HG03095 (cell line): ENCODE results near the gene NCKAP5.

ENCODE experiments used
- ATAC-seq: cut with Tn5 transposase; IDR thresholded peaks from one replicate; pipeline ENCODE4 v1.9.1; 2021; ENCODE audit warnings: moderate library complexity; ENCODE audit not compliant: unreplicated experiment

The NCKAP5 gene

DNA sequence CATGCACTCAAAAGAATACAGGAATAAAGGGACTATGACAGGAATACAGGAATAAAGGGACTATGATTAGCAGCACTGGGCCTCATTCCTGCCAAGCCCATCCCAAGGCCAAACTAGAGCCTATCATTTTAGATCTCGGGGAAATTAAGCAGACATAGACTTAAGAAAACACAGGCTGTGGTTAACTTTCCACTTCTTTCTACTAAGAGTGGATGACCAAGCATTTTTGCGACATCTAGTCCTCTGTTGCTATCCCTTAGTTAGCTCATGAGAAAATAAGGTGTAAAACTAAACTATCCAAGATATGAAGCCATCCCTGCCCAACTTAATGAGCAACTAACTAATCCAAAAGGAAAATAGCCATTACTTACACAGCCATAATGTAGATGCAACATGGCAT is 904.2 kb downstream of the NCKAP5 start:
- no peak for ATAC-seq

DNA sequence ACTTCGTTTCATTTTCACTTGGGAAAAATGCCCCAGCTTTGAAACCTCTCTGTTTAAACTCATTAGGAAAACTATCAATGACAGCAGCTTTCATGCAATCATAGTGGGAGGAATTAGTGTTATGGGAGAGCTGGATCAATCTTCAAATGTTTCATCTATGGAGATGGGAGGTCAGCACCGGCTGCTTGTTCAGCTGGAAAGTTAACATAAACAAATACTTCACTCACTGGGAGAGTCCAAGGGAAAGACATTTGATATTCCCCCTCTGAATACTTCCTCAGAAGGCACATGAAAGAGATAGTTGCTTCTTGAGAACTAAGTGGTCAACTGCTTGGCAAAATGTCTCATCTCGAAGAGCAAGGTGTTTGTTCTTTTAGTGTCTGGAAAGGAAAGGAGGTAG is 905.5 kb downstream of the NCKAP5 start:
- no peak for ATAC-seq

DNA sequence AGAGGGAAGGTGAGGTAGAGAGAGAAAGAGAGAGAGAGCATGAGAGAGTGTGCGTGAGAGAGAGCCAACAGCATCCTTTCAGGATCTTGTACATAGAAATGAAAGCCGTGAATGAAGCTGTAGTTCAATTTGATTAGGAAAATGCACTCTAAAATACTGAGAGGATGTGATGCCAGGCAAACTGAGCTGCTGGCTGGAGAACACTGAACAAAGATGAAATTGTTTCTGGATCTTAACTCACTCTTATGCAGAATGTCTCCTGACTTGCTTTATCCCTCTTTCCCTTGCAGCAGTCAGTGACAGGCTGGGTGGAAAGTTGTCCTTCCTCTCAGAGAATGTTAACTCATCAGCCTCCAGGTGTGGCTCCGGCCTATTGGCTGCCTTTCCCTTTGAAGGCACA is 908.9 kb downstream of the NCKAP5 start:
- ATAC-seq: no peak

DNA sequence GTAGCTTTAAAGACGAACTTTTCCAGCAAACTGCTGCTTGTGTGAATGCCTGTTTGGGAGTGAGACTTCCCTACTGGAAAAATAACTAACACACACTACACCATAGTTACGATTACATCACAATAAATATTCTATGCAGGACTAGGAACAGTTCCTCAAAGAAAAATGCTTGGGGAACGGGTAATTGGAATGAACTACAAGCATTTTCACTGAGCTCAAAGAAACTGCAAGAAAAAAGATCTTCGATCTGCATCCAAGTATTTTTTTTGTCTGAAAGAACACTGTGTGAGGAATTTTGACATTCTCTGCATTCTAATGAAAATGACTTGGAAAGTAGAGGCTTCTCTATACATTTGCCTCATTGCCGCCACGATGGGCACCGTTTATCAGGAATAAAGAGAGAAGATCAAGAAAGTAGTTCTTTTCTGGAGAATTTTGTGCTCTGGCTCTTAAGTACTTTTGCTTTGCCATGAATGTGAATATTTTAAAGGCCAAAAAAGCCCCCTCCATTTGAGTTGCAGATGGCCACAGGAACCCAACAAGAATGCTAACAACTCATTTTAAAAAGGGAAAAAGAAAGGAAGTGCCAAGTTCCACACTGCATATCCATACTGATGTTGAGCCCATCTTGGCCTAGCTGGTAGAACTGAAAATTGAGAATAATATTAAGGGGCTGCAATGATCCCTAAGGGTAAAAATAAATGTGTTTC is 911.8 kb downstream of the NCKAP5 start:
- ATAC-seq: no peak

DNA sequence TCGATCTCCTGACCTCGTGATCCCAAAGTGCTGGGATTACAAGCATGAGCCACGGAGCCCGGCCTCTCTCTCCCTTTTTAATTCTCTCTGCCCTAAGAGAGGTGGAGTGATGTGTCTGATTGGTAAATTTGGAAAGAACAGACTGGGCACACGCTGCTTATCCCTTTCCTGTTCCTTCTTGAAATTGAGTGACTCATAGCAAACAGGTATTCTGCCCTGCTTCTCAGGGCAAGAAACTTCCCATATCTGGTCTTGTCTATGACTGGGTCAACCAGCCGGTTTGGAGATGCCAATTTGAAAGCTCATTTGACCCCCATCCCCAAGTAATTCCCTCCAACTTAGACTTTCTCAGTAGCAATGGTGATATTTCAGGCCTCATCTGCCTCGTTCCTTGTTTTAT is 913.3 kb downstream of the NCKAP5 start:
- ATAC-seq: no peak

DNA sequence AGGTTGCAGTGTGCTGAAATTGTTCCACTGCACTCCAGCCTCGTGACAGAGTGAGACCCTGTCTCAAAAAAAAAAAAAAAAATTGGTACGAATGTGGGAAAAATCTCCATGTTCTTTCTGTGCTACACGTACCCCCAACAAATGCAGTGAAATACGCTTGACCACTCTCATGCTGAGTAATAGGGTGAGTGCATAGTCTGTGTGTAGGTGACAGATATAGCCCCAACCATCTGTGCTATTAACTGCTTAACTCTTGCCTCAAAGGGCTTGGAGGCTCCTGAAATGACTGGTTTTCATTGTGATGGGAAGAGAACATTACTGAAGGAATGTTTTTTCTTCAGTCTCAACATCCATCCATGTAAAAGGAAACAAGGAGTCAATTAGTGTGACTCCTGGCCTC is 913.9 kb downstream of the NCKAP5 start:
- no peak for ATAC-seq

DNA sequence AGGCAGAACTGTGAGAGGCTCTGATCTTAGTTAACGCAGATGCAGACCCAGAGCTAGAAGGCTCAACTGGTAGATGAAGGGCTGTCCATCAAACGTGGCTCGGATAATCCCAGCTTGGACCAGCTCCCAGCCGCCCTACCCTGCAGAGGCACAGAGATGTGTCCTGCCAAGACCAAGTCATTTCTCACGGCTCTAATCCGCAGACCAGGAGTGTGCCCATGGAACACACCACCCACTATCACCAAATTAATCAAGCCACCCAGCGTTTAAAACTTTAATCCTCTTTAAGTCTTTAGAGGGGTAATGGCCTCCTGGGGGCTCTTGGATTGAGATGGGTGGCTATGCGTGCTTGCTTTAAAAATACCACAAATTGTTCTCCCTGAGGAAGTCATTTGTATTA is 915.8 kb downstream of the NCKAP5 start:
- ATAC-seq: no peak

DNA sequence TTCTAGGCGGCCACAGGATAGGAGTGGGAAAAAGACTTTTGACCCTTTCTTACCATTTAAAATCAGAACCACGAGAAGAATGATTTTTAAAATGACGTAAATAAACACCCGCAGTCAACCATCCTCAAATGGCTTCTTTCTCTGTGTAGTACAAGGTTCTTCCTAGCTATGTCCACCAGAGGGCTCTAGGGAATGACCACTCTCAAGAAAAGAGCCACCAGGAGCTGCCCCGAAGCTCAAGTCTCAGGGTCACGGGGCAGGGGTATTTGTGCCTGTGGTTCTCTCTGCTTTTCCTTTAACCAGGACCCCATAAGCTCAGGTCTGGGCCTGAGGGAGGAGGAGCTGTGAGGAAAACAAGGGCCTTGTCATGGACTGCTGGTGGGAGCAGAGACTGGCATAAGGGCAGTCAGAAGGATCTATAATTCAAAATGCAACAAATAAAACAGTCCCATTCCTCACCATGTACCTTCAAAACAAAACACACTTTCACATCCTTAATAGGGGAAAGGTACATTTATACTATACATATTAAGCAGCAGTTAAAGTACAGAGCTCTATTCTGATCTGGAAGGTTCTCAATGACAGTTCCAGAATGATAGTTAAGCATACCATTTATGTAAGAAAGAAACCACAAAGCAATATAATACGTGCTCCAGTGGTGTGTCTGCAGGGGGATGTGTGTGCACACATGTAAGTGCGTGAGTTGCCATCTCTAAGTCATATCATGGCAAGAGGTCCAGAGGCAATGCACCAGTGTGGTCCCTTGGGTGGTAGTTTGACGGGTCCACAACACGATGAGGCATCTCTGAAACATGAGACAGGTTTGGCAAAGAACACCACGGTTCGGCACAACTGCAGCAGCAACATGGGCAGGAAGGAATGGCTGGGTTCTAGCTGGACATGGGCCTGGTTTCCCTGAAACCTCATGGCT is 916.9 kb downstream of the NCKAP5 start:
- ATAC-seq: no peak

DNA sequence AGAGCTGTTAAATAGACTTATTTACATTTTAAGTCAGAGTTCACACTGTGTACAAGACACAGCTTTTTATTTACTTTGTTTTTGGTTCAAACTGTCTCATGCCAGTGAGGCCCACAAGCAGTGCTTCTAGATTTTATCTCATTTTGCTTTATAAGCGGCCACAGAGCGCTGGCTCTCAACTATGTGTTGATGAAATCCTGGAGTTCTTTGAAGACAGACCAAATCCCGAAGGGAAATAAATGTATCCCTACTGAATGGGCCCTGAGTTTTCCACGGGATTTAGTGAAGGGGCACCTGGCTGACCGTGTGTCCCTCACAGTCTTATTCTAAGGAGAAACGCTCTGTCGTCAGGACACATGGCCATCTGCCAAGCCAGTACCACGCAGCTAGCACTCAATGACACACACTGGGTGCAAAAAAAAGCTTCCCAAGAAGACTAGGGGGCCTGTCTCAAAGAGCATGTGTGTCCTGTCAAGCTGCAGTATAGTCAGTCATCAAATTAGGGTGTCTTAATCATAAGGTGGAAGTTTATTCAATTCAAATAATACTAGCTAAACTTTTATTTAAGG is 921.6 kb downstream of the NCKAP5 start:
- no peak for ATAC-seq

DNA sequence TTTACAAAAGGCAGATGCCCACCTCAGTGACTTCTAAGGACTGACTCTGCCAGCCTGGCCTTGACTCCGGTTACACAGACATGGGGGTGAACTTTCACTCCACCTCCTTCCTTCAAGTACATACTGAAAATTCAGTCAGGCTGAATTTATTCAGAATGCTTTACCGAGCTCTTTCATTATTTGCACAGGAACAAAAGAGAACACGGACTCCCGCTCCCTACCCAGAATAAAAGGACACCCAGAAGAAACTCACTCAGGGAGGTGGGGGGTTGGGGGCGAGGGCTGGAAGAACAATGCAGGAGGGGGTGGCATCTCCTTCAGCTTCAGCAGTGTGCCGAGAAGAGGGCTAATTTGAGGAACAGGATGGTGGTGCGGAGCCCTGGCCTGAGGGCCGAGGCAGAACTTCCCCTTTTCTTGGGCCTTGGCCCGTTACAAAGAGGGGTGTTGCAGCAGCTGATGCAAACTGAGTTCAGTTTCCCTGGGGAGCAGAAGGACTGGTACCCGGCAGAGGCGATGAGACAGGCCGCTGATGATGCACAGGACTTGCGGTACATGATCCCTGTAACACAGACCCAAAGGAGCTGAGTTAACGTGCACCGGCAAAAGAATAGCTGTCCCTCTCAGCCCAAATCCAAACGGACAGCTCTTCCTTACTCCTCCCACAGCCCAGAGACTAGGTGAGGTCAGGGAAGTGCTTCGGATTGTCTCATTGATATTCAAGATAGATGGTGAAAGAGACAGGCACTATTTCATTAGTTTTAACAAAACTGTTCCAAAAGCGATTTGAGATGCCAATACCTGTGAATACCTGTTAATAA is 922.3 kb downstream of the NCKAP5 start:
- no peak for ATAC-seq

DNA sequence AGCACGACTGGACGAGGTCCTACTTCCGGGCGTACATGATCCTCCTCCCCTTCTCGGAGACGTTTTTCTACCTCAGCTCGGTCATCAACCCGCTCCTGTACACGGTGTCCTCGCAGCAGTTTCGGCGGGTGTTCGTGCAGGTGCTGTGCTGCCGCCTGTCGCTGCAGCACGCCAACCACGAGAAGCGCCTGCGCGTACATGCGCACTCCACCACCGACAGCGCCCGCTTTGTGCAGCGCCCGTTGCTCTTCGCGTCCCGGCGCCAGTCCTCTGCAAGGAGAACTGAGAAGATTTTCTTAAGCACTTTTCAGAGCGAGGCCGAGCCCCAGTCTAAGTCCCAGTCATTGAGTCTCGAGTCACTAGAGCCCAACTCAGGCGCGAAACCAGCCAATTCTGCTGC is 923.1 kb downstream of the NCKAP5 start:
- ATAC-seq: no peak

DNA sequence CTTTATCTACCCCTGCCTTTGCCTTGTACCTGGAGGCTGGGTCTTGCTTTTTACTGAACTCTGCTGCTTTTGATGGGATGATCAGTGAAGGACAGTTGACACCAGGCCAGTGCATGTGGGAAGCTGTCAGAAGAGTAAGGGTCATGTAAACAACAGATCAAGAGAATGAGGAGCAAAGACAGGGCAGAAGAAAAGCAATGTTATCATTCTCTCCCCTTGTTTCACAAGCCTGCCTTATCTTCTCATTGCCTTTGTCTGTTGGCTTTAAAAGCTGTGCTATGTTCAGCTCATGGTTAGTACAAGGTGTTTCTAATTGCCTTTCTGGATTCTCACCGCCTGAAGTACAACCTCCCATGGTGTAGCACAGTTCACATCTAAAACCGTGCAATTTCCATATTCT is 925.8 kb downstream of the NCKAP5 start:
- no peak for ATAC-seq

DNA sequence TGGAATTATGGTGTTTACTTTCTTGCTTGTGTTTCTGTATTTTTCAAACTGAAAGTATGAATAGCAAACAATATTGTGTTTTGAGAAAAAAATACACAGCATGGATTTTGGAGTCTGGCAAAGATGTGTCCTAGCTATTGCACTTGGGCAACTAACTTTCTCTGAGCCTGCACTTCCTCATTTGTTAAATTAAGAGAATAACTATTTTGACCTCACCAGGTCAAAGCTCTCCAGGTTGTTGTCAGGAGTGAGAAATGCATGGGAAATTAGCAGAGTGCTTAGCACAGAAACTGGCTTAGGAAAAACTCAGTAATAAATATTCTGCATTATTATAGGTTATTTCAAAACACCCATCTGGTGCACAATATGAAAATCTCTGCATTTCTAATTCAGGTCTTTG is 926.4 kb downstream of the NCKAP5 start:
- ATAC-seq: no peak

DNA sequence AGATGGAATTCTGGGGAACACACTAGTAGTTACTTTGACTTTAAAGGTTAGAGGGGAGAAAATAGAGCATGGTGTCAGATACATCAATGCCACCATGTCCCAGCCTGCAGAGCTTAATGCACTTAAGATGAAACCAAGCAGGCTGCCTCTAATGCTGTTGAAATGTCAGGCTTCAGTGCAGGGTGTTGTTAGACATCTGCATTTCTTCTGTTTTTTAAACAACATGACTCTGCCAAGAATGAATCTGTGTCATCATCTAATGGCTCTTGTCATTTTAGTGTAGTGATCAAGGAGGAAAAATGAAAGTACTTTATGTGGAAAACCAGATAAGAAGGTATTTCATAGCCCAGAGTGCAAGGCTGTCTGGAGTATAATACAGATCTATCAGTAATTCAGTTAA is 928.1 kb downstream of the NCKAP5 start:
- no peak for ATAC-seq

DNA sequence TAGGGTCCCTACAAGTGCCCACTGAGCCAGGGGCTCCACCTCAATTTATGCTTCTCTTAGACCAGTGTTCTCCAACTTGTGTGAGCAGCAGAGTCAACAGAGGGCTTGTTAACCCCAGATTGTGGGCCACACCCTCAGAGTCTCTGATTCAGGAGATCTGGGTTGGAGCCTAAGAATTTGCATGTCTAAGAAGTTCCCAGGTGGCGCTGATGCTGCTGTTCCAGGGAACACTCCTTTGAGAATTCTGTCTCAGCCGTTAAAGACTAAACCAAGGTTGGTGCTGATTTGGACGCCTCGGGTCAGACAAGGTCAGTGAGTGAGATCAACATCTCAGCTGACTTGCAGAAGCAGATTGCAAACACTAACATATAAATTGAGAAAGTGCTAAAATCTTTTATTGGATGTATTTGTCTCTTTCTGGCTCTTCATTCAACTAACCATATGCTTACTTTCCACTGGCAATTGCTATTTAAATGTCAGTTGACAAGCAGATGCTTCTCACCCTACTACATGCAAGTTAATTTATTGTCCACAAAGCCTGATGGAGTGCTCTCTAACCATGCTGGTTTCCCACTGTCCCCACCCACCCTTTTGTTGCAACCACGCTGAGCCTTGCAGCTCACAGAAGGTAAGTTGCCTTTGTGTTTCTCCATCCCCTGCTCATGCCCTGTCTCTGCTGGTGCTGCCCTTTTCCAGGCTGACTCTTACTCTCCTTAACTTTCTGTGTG is 929.8 kb downstream of the NCKAP5 start:
- ATAC-seq: no peak

DNA sequence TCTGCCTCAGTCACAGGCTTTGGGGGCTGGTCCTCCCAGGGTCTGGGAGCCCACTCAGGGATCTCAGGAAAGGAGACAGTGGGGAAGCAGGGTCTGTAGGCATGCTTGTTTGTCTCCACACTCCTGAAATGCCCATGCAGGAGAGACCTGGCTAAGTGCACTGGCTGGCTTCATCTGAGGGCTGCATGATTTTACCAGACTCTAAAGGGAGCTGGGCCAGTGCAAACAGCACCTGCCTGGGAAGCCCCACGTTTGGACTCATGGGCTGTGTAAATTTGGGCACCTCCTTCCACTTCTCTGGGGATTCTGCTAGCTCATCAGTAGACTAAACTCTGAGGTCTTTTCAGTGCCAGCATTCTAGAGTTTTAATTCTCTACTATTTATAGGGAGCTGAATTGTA is 931.9 kb downstream of the NCKAP5 start:
- ATAC-seq: no peak

DNA sequence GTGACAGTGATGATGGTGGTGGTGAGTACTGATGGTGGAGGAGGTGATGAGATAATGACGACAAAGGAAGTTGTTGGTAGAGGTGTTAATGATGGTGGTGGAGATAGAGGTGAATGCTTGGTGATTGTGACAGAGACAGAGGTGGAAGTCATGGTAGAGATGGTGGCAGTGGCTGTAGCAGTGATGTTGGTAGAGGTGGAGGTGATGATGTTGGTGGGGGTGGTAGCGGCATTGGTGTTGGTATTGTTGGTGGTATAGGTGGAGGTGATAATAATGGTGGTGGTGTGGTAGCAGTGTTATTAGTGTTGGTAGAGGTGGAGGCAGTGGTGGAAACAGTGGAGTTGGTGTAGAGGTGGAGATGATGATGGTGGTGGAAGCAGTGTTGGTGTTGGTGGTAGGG is 934.6 kb downstream of the NCKAP5 start:
- ATAC-seq: no peak

DNA sequence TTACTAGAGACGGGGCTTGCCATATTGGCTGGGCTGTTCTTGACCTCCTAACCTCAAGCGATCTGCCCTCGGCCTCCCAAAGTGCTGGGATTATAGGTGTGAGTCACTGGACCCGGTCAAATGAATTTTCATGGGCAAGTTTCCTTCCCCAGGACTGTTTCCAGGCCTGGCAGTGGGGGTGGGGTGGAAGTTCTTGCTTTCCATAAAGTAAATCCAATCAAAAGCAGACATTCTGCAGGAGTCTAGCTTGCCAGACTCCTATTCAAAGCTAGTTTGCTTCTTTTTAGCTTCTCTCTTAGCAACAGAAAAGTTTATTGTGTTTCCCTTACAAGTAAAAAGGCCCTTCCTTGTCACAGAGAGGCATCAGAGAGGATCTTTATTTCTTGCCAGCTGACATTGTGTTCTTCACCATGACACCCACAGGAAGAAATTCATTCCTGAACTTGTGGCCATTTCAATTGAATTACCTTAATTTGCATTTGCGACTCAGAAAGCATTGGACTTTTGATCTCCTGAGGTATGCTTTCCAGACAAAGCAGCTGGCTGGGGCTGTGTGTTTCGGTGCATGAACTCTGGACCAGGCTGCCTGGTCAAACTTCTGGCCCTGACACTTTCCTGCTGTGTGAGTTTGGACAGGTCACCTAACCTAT is 936.1 kb downstream of the NCKAP5 start:
- ATAC-seq: no peak

DNA sequence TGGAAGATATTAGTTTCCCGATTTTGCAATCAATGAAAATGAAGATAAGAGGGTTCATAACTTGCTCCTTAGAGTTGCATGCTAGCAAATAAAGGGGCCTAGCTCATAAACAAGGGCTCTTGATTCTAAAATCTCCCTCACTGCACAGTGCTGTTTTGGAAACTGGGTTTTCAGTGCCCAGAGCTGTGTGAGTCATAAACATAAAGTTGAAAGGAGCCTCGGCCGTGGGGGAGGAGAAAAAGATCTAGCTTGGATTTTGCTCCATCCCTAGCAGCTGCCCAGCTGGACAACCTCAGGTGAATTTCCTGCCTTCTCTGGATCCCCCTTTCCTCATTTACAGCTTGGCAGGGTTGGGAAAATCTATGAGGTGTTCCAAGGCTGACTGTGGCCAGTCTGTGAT is 940.7 kb downstream of the NCKAP5 start:
- ATAC-seq: no peak
